ENCODE results near the gene MARCHF10. TPM values are rescaled to one million over a fixed set of nuclear protein-coding genes. Genes with fewer than 3 reads are reported as not detected.

Gene MARCHF10, protein sequence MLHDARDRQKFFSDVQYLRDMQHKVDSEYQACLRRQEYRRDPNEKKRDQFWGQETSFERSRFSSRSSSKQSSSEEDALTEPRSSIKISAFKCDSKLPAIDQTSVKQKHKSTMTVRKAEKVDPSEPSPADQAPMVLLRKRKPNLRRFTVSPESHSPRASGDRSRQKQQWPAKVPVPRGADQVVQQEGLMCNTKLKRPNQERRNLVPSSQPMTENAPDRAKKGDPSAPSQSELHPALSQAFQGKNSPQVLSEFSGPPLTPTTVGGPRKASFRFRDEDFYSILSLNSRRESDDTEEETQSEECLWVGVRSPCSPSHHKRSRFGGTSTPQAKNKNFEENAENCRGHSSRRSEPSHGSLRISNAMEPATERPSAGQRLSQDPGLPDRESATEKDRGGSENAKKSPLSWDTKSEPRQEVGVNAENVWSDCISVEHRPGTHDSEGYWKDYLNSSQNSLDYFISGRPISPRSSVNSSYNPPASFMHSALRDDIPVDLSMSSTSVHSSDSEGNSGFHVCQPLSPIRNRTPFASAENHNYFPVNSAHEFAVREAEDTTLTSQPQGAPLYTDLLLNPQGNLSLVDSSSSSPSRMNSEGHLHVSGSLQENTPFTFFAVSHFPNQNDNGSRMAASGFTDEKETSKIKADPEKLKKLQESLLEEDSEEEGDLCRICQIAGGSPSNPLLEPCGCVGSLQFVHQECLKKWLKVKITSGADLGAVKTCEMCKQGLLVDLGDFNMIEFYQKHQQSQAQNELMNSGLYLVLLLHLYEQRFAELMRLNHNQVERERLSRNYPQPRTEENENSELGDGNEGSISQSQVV
- not detected in 2 replicates for total RNA-seq

DNA sequence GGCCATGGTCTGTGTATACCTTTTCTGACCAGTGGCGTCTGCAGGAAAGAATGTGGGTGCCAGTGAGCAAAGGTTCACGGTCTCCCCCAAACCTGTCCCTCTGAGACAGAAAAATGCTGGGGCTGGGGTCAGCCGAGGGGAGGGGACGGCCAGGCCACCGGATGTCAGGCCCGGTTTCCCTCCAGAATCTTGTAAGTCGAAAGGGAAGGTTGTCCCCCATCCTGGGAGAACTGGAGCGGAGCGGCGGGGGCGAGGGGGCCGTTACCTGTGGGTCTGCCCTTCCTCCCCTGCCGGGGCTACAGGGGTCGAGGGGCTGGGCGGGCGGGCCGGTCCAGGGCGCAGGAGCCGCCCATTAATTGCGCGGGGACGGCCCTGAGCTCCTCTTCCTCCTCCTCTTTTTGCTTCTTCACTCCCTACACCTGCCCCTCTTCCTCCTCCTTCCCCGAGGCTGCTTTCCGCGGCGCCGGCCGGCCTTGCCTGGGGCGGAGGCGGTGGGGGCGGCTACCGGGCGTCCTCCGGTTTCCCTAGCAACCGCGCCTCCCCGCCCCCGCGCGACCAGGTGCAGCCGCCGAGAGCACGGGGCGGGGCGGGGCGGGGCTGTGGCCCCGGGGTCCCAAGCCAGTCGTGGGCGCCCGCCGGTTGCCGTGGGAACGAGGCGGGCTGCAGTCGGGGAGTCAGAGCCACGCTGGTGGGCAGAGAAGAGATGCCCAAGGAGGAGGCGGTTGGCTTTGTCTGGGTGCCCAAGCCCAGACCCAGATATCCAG, at the start of gene MARCHF10:
Gene MARCHF10, minus strand, starts transcription at position 503 of the 764 bp plus-strand sequence. CDS start 6,579 bp downstream, outside the sequence.
- ChIA-PET CTCF (no interaction called here), POLR2A (no interaction called here)
- Mint-ChIP-seq H3K27ac (no peak within 1 kb of the TSS), H3K9me3 (no peaks in the 10 kb centered on the region), H3K36me3 (ENCODE audit: low read depth) (no peaks in the 10 kb centered on the region), H3K4me3 (peak within 1 kb of the TSS; percentile 11), H3K27me3 (peaks cover 23% of the 10 kb centered on the region), H3K4me1 (peaks cover 2% of the 10 kb centered on the region)
- TF ChIP-seq, protein P1, sequence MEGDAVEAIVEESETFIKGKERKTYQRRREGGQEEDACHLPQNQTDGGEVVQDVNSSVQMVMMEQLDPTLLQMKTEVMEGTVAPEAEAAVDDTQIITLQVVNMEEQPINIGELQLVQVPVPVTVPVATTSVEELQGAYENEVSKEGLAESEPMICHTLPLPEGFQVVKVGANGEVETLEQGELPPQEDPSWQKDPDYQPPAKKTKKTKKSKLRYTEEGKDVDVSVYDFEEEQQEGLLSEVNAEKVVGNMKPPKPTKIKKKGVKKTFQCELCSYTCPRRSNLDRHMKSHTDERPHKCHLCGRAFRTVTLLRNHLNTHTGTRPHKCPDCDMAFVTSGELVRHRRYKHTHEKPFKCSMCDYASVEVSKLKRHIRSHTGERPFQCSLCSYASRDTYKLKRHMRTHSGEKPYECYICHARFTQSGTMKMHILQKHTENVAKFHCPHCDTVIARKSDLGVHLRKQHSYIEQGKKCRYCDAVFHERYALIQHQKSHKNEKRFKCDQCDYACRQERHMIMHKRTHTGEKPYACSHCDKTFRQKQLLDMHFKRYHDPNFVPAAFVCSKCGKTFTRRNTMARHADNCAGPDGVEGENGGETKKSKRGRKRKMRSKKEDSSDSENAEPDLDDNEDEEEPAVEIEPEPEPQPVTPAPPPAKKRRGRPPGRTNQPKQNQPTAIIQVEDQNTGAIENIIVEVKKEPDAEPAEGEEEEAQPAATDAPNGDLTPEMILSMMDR (IDR thresholded peaks at IDR 0.05): no peak
- DNase-seq (peak; percentile 22), ATAC-seq (ENCODE audit: low read depth) (peak; percentile 61)
- intact Hi-C loops (cut with micrococcal nuclease): no loop called here

DNA sequence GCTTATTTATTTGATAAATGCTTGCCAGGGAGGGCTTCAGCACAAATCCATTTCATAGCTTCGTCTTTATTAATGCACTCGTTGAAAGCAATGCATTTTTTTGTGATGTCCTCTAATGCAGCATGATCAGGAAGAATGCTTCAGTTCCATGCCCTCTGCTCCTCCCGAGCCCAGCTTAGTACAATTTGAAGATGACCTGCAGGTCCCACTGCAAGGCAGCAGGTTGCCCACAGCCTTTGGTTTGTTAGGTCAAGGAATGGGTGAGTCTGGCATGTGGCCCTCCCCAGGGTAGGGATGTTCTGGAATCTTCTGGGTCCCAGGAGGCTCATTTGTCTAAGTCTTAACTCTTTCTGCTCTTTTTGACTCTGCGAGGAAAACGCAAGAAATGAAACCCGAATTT, 49.4 kb upstream of the MARCHF10 start:
- H3K36me3 Mint-ChIP-seq (ENCODE audit: low read depth): no peaks in the 10 kb centered on the region
- DNase-seq: no peak
- CTCF ChIA-PET: no interaction called here
- H3K4me1 Mint-ChIP-seq: no peaks in the 10 kb centered on the region
- TF ChIP-seq, protein P1 (IDR thresholded peaks at IDR 0.05): no peak
- intact Hi-C loops (cut with micrococcal nuclease): no loop called here
- no peak for ATAC-seq (ENCODE audit: low read depth)
- no peak overlapping the region for H3K27ac Mint-ChIP-seq
- POLR2A ChIA-PET: no interaction called here
- H3K27me3 Mint-ChIP-seq: peaks cover 8% of the 10 kb centered on the region
- H3K9me3 Mint-ChIP-seq: no peaks in the 10 kb centered on the region
- no peak overlapping the region for H3K4me3 Mint-ChIP-seq

DNA sequence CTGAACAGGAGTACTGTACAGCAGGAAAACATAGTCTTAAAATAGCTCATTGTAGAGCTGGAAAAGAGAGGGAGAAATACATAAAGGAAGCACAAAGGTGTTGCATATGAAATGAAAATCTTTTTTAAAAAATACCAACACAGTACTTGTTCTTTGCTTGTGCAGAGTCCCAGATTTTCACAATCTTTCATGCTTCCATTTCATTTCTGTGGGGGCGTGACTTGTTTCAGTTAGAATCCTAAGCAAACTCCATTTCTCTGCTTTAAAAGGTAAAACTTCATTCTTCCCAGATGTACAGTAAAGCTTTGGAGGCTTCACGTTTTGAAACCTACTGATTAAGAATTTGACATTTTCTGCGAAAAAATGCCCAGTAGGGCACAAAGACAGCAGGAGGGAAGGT, 48.5 kb upstream of the MARCHF10 start:
- Mint-ChIP-seq H3K4me3 (no peak overlapping the region), H3K36me3 (ENCODE audit: low read depth) (no peaks in the 10 kb centered on the region), H3K4me1 (no peaks in the 10 kb centered on the region), H3K27me3 (peaks cover 8% of the 10 kb centered on the region), H3K9me3 (no peaks in the 10 kb centered on the region), H3K27ac (no peak overlapping the region)
- CTCF ChIA-PET: no interaction called here
- POLR2A ChIA-PET: no interaction called here
- ATAC-seq (ENCODE audit: low read depth): no peak
- no peak for DNase-seq
- intact Hi-C loops (cut with micrococcal nuclease): no loop called here
- TF ChIP-seq, protein P1 (IDR thresholded peaks at IDR 0.05): no peak

DNA sequence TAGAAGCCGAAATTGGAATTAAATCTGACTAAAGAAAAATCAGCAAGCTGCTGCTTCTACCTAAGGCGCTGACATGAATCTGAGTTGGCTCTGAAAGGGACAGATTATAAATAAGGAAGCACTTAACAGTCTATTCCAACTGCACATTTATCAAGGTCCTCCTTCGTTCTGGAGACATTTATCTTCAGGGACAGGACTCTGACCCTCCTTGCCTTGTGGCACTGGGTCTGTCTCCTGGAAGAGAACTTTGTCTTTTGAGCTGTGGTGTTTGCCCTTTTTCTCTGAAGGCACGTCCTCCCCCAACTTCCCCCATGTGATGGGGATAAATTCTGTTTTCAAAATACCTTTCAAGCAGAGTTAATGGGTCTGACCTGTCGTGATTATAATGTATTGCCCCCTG, 47.0 kb upstream of the MARCHF10 start:
- Mint-ChIP-seq H3K27me3 (peaks cover 6% of the 10 kb centered on the region), H3K27ac (no peak overlapping the region), H3K36me3 (ENCODE audit: low read depth) (no peaks in the 10 kb centered on the region), H3K4me3 (no peak overlapping the region), H3K4me1 (no peaks in the 10 kb centered on the region), H3K9me3 (no peaks in the 10 kb centered on the region)
- ChIA-PET CTCF (no interaction called here), POLR2A (no interaction called here)
- intact Hi-C loops (cut with micrococcal nuclease): no loop called here
- ATAC-seq (ENCODE audit: low read depth) (no peak), DNase-seq (no peak)
- TF ChIP-seq, protein P1 (IDR thresholded peaks at IDR 0.05): no peak
